Astrocyte (in vitro differentiated cells and primary cell): ENCODE data around the gene ZBED1.

ENCODE experiments used
- EZH2 ChIP-seq: IDR thresholded peaks from 2 replicates; pipeline ENCODE4 v1.6.1; 2012; ENCODE audit warnings: mild to moderate bottlenecking, low read length, inconsistent platforms; ENCODE audit not compliant: insufficient read depth
- TF ChIP-seq, protein P1 (sequence below): IDR thresholded peaks from 2 replicates; pipeline ENCODE4 v1.5.1; 2011; ENCODE audit warnings: low read depth, mild to moderate bottlenecking, inconsistent platforms, low read length, moderate library complexity; ENCODE audit not compliant: insufficient read depth

DNA sequence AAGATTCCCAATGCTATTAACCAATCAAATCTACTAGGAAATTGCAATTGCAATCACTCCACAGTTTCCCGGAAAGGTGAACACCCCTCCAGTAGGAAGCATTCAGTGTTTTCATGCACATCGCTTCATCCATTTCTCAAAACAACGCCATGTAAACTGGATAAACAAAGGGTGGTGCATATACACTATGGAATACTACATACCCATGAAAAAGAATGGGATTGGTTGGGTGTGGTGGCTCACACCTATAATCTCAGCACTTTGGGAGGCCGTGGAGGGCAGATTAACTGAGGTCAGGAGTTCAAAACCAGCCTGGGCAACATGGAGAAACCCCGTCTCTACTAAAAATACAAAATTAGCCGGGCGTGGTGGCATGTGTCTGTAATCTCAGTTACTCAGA lies 29.1 kb downstream of the ZBED1 start:
- TF ChIP-seq, protein P1, sequence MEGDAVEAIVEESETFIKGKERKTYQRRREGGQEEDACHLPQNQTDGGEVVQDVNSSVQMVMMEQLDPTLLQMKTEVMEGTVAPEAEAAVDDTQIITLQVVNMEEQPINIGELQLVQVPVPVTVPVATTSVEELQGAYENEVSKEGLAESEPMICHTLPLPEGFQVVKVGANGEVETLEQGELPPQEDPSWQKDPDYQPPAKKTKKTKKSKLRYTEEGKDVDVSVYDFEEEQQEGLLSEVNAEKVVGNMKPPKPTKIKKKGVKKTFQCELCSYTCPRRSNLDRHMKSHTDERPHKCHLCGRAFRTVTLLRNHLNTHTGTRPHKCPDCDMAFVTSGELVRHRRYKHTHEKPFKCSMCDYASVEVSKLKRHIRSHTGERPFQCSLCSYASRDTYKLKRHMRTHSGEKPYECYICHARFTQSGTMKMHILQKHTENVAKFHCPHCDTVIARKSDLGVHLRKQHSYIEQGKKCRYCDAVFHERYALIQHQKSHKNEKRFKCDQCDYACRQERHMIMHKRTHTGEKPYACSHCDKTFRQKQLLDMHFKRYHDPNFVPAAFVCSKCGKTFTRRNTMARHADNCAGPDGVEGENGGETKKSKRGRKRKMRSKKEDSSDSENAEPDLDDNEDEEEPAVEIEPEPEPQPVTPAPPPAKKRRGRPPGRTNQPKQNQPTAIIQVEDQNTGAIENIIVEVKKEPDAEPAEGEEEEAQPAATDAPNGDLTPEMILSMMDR, result no peak
- no peak for TF ChIP-seq EZH2
